Activated CD4-positive, alpha-beta T cell treated with anti-CD3 and anti-CD28 coated beads for 36 hours (primary cell): ENCODE measurements around the gene FOXO1. TPM values are rescaled to one million over a fixed set of nuclear protein-coding genes. Genes with fewer than 3 reads are reported as not detected.
A peak's percentile ranks its signal among the peaks of the same experiment; 100 is the strongest.

Source experiments
- ATAC-seq: fragments of 200-7000 bp; cut with Tn5 transposase; one replicate; pipeline ENCODE4 v1.10.0; 2021; ENCODE audit warnings: mild to moderate bottlenecking, moderate library complexity
- CTCF ChIA-PET: fragments of 350-600 bp; sonication (Branson Sonifier 250); formaldehyde crosslinking; loops from one replicate; lab custom pipeline; 2021; ENCODE audit warnings: antibody characterized with exemption; lab: Charles Lee
- POLR2A ChIA-PET: fragments of 350-600 bp; sonication (Branson Sonifier 250); formaldehyde crosslinking; loops from one replicate; lab custom pipeline; 2021; ENCODE audit warnings: antibody characterized with exemption, inconsistent platforms; lab: Charles Lee
- DNase-seq: peaks from one replicate; pipeline ENCODE4 v3.0.0-alpha.2; 2020
- H3K27ac Mint-ChIP-seq: one replicate; pipeline ENCODE4 v1.8.0; 2021; ENCODE audit warnings: mixed read lengths
- H3K27me3 Mint-ChIP-seq: one replicate; pipeline ENCODE4 v1.8.0; 2021; ENCODE audit warnings: mixed read lengths
- H3K36me3 Mint-ChIP-seq: one replicate; pipeline ENCODE4 v1.8.0; 2021; ENCODE audit warnings: low read depth, mixed read lengths
- H3K4me1 Mint-ChIP-seq: one replicate; pipeline ENCODE4 v1.8.0; 2021; ENCODE audit warnings: mixed read lengths
- H3K4me3 Mint-ChIP-seq: one replicate; pipeline ENCODE4 v1.8.0; 2021; ENCODE audit warnings: mild to moderate bottlenecking, moderate library complexity, mixed read lengths
- H3K9me3 Mint-ChIP-seq: one replicate; pipeline ENCODE4 v1.8.0; 2021; ENCODE audit warnings: low read depth, mixed read lengths
- intact Hi-C, 2 experiments: fragments of 100-400 bp; cut with DNase I in 1 of 2; cut with micrococcal nuclease in 1 of 2; formaldehyde crosslinking; loops; one replicate each; pipeline versions ENCODE4 v1.14.2 to v1.15.1; 2022 to 2024; cut with DNase I, micrococcal nuclease
- total RNA-seq, 2 experiments: library from RNA; stranded (reverse); gene quantifications; one replicate each; pipeline ENCODE4 v1.2.3, GENCODE V29; 2021

FOXO1 gene
- total RNA-seq, 2 experiments from 2014 or later: 37.5 to 42.5 TPM

DNA sequence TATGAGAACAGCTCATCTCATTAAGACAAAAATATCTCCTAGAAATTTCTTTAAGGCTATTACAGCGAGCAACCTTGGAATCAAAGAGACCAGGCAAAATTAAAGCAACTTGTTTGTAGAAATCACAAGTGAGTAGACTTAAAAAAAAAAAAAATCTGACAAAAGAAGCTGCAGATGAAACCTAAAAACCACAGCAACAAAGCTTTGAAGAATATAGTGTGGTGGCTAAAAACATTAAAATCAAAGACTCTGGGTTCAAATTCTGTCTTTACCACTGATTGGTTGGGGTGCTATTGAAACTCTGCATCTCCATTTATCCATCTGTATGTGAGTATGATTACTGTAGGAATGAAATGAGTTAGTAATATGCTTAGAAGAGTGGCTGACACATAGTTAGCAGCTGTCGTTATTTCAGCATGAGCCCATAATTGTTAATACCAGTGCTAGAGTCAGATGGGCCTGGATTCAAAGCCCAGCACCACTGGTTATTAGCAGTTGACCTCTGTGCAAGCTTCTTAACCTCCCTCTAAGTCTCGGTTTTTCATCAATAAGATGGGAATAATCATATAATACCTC is 157.6 kb downstream of the FOXO1 start:
- peaks cover 67% of the 10 kb centered on the region for H3K4me1 Mint-ChIP-seq
- H3K27me3 Mint-ChIP-seq: no peaks in the 10 kb centered on the region
- H3K27ac Mint-ChIP-seq: peak overlapping the region; percentile 24
- ChIA-PET CTCF (interaction anchor here (0.7 to 1.0 kb wide), 4 partner anchors 9 to 146 kb away, joined by 3 to 4 read pairs (median 4); no protein-coding TSS in a partner anchor), POLR2A (interaction anchor here (0.5 to 1.6 kb wide), 4 partner anchors 9 to 178 kb away, joined by 3 to 8 read pairs (median 5); no protein-coding TSS in a partner anchor)
- DNase-seq (no peak), ATAC-seq (peak; percentile 64)
- intact Hi-C loops: no loop called here
- H3K36me3 Mint-ChIP-seq: no peaks in the 10 kb centered on the region
- H3K9me3 Mint-ChIP-seq: peaks cover 4% of the 10 kb centered on the region
- no peak overlapping the region for H3K4me3 Mint-ChIP-seq

DNA sequence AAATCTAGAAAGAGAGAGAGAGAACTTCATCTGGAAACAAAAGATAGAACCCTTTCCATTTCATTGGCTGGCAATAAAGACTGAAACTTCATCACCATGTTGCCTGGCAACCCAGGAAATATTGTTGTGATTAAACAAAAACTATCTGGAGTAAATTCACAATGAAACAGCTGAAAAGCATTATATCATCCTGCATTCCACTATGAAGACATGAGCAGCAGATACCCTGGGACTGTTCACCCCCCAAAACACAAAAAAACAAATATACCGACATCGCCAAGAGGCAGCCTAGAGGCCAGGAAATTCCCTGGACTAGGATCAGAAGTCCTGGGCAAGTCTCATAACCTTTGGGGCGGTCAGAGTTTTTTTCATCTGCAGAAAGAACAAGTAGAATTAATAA is 158.3 kb downstream of the FOXO1 start:
- peak; percentile 45 for ATAC-seq
- H3K4me3 Mint-ChIP-seq: no peak overlapping the region
- peaks cover 63% of the 10 kb centered on the region for H3K4me1 Mint-ChIP-seq
- H3K36me3 Mint-ChIP-seq: no peaks in the 10 kb centered on the region
- no peak for DNase-seq
- H3K9me3 Mint-ChIP-seq: peaks cover 4% of the 10 kb centered on the region
- intact Hi-C loops: no loop called here
- ChIA-PET POLR2A (interaction anchor here (0.7 to 1.6 kb wide), 5 partner anchors 10 to 117 kb away, joined by 3 to 7 read pairs (median 3); no protein-coding TSS in a partner anchor), CTCF (interaction anchor here (0.7 to 1.0 kb wide), 4 partner anchors 10 to 64 kb away, joined by 3 to 4 read pairs (median 4); no protein-coding TSS in a partner anchor)
- H3K27ac Mint-ChIP-seq: peak overlapping the region; percentile 45
- H3K27me3 Mint-ChIP-seq: no peaks in the 10 kb centered on the region

DNA sequence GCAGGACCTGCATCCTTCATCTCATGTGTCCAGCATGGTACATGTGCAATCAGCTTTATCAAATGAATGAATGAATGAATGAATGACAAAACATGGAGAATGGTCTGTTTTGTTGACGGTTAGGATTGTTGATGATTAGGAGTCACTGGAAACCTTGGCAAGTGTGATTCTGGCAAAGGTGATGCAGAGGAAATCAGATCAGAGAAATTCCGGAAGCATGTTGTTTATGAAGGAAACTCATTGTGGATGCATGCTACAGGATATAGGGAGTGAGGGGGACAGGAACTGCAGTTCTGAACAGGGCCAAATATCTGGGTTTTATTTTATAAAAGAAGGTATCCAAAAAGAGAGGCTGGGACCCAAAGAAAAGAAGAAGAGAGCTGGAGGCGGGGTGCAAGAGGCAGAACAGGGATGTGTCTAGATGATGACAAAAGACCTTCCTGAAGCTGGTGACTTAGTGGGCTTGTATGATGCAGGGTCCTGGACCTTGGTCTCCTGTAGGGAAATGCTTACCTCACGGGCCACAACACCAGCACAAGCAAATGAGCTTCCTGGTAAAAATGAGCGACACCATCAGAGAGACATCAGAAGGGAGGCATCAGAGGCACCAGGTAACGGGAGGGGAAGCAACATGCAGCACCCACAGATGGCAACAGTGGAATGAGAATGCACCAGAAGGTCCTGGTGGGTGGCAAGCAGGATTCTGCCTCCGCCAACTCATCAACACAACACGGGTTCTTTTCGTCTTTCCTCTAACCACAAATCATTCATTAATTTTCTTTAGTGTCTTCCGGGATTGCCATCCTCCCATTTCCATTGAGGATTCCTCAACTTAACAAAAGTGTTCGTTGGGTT is 159.6 kb downstream of the FOXO1 start:
- H3K4me1 Mint-ChIP-seq: peaks cover 53% of the 10 kb centered on the region
- CTCF ChIA-PET: interaction anchor here (0.5 to 1.8 kb wide), 3 partner anchors 11 to 503 kb away, joined by 3 to 6 read pairs (median 4); no protein-coding TSS in a partner anchor
- H3K9me3 Mint-ChIP-seq: peaks cover 4% of the 10 kb centered on the region
- no peaks in the 10 kb centered on the region for H3K27me3 Mint-ChIP-seq
- intact Hi-C loops: no loop called here
- POLR2A ChIA-PET: interaction anchor here (0.9 kb wide), 1 partner anchor 19 kb away, joined by 3 read pairs; no protein-coding TSS in a partner anchor
- no peak for ATAC-seq
- H3K36me3 Mint-ChIP-seq: no peaks in the 10 kb centered on the region
- no peak for DNase-seq
- H3K4me3 Mint-ChIP-seq: no peak overlapping the region
- no peak overlapping the region for H3K27ac Mint-ChIP-seq

Other genes starting within 250 kb of the FOXO1 start
- gene MRPS31, start 104.5 kb upstream of the FOXO1 start, total RNA-seq: 10 to 100 TPM; 45.8 to 46.1 TPM
- 10 to 100 TPM; 20.5 to 23.6 TPM for gene SLC25A15, start 123.0 kb upstream of the FOXO1 start, total RNA-seq